SK-N-SH (cell line): ENCODE results near the gene TMPRSS12. TPM values are rescaled to one million over a fixed set of nuclear protein-coding genes. Genes with fewer than 3 reads are reported as not detected.

Experiments used
- CTCF ChIA-PET: fragments of 300-600, 350-600 bp; formaldehyde crosslinking; extraction: SDS; loops from one replicate; lab custom pipeline; 2021; lab: Yijun Ruan, JAX
- POLR2A ChIA-PET: fragments of 350-600 bp; sonication (Branson Sonifier 250); formaldehyde crosslinking; extraction: SDS; loops from one replicate; lab custom pipeline; 2020; ENCODE audit warnings: antibody characterized with exemption, inconsistent platforms; lab: Yijun Ruan, JAX
- DNase-seq: peaks from one replicate; pipeline ENCODE4 v3.0.0; 2012
- H2AFZ ChIP-seq: fragments of 200-600 bp; sonication (generic); 2 replicates; pipeline ENCODE4 v1.8.1; 2016; ENCODE audit warnings: antibody characterized with exemption, mild to moderate bottlenecking, low read depth
- H3F3A ChIP-seq: fragments of 200-600 bp; sonication (generic); replicated peaks from 2 replicates; pipeline ENCODE3; 2016; ENCODE audit warnings: antibody characterized with exemption, mild to moderate bottlenecking; ENCODE audit not compliant: insufficient read depth
- H3K27ac ChIP-seq, 2 experiments: fragments of 200-500 bp in 1 of 2; fragments of 200-600 bp in 1 of 2; sonication (Bioruptor generic) in 1 of 2; sonication (generic), shearing (Covaris generic) in 1 of 2; 2 replicates each; pipeline versions ENCODE4 v1.5.1 to v1.6.1; 2014 to 2016; ENCODE audit warnings: low read depth in 2 of 2, inconsistent platforms in 1 of 2, low read length in 1 of 2, mild to moderate bottlenecking in 1 of 2, mixed read lengths in 1 of 2
- H3K27me3 ChIP-seq: fragments of 200-600 bp; sonication (generic), shearing (Covaris generic); 2 replicates; pipeline ENCODE4 v1.6.1; 2016; ENCODE audit warnings: mixed run types; ENCODE audit not compliant: insufficient read depth
- H3K36me3 ChIP-seq, 2 experiments: fragments of 200-500 bp in 1 of 2; fragments of 200-600 bp in 1 of 2; sonication (Bioruptor generic) in 1 of 2; sonication (generic) in 1 of 2; replicated peaks in 1 of 2; 2 replicates each; pipeline versions ENCODE3 to v1.5.1; 2014 to 2016; ENCODE audit warnings: low read length in 1 of 2, mild to moderate bottlenecking in 1 of 2; ENCODE audit not compliant: insufficient read depth in 2 of 2, control insufficient read depth in 1 of 2
- H3K4me1 ChIP-seq, 2 experiments: fragments of 200-500 bp in 1 of 2; fragments of 200-600 bp in 1 of 2; sonication (Bioruptor generic) in 1 of 2; sonication (generic), shearing (Covaris generic) in 1 of 2; 2 replicates each; pipeline versions ENCODE4 v1.5.1 to v1.6.1; 2014 to 2016; ENCODE audit warnings: low read depth in 1 of 2, low read length in 1 of 2, mixed run types in 1 of 2; ENCODE audit not compliant: insufficient read depth in 2 of 2, control insufficient read depth in 1 of 2
- H3K4me2 ChIP-seq: fragments of 200-600 bp; sonication (generic), shearing (Covaris generic); 2 replicates; pipeline ENCODE4 v1.6.1; 2017; ENCODE audit warnings: mixed run types
- H3K4me3 ChIP-seq, 2 experiments: fragments of 200-500 bp in 1 of 2; fragments of 200-600 bp in 1 of 2; sonication (Bioruptor generic) in 1 of 2; sonication (generic), shearing (Covaris generic) in 1 of 2; 2 replicates each; pipeline versions ENCODE4 v1.5.1 to v1.8.1; 2014 to 2016; ENCODE audit warnings: low read depth in 2 of 2, inconsistent platforms in 1 of 2, low read length in 1 of 2, mild to moderate bottlenecking in 1 of 2, mixed read lengths in 1 of 2, moderate library complexity in 1 of 2
- H3K79me2 ChIP-seq: fragments of 200-600 bp; sonication (generic); 2 replicates; pipeline ENCODE4 v1.8.1; 2017; ENCODE audit warnings: mild to moderate bottlenecking; ENCODE audit not compliant: insufficient read depth
- H3K9ac ChIP-seq: fragments of 200-600 bp; sonication (generic); 2 replicates; pipeline ENCODE4 v1.6.1; 2017; ENCODE audit warnings: mixed run types
- H3K9me2 ChIP-seq: fragments of 200-600 bp; sonication (generic); 2 replicates; pipeline ENCODE4 v1.6.1; 2017; ENCODE audit warnings: mixed run types
- H3K9me3 ChIP-seq: fragments of 200-600 bp; sonication (generic); 2 replicates; pipeline ENCODE4 v1.6.1; 2017; ENCODE audit warnings: mixed run types, mild to moderate bottlenecking, moderate library complexity
- H4K20me1 ChIP-seq: fragments of 200-600 bp; sonication (generic); 2 replicates; pipeline ENCODE4 v1.6.1; 2017; ENCODE audit warnings: mild to moderate bottlenecking, mixed run types; ENCODE audit not compliant: insufficient read depth
- EP300 ChIP-seq, 2 experiments: IDR thresholded peaks; 2 replicates each; pipeline versions ENCODE4 v1.4.0 to v1.6.1; 2012; ENCODE audit warnings: borderline replicate concordance in 1 of 2, low read depth in 1 of 2, low read length in 1 of 2
- FOSL2 ChIP-seq: IDR thresholded peaks from 2 replicates; pipeline ENCODE4 v1.4.0; 2012; ENCODE audit warnings: low read depth, mild to moderate bottlenecking, moderate library complexity, borderline replicate concordance
- FOXM1 ChIP-seq: IDR thresholded peaks from 2 replicates; pipeline ENCODE4 v1.4.0; 2012; ENCODE audit warnings: low read depth, mild to moderate bottlenecking
- GABPA ChIP-seq: IDR thresholded peaks from 2 replicates; pipeline ENCODE4 v1.4.0; 2012; ENCODE audit warnings: low read depth, mild to moderate bottlenecking
- GATA2 ChIP-seq: sonication (generic); formaldehyde crosslinking; IDR thresholded peaks from 2 replicates; pipeline ENCODE4 v1.5.0; 2020; ENCODE audit warnings: mild to moderate bottlenecking, missing genetic modification reagents
- MXI1 ChIP-seq: IDR thresholded peaks from 2 replicates; pipeline ENCODE4 v1.6.1; 2012; ENCODE audit warnings: mild to moderate bottlenecking, low read depth, low read length, improper control_type of control experiment
- RFX5 ChIP-seq: IDR thresholded peaks from 2 replicates; pipeline ENCODE4 v1.6.1; 2012; ENCODE audit warnings: mild to moderate bottlenecking, improper control_type of control experiment, low read length
- WGBS: methylation state at CpG from one replicate; pipeline ENCODE4 v1.1.6; 2017; ENCODE audit warnings: low lambda C conversion rate; 5-methylcytosine and 5-hydroxymethylcytosine counted together
- polyA plus RNA-seq, 3 experiments: library from polyadenylated mRNA; depleted of rRNA; stranded (reverse); fragments of >200 nt; gene quantifications; 2 replicates each; pipeline ENCODE4 v1.2.3, GENCODE V29; 2012
- TF ChIP-seq, protein P1 (sequence below): IDR thresholded peaks from 2 replicates; pipeline ENCODE4 v1.4.0; 2012; ENCODE audit warnings: low read depth
- TF ChIP-seq, protein P2 (sequence below): IDR thresholded peaks from 2 replicates; pipeline ENCODE4 v1.4.0; 2012; ENCODE audit warnings: low read depth, borderline replicate concordance
- TF ChIP-seq, protein P3 (sequence below): IDR thresholded peaks from 2 replicates; pipeline ENCODE4 v1.4.0; 2012; ENCODE audit warnings: low read depth, borderline replicate concordance
- TF ChIP-seq, protein P4 (sequence below): IDR thresholded peaks from 2 replicates; pipeline ENCODE4; 2012
- TF ChIP-seq, protein P5 (sequence below): fragments of 150-350 bp; IDR thresholded peaks from 2 replicates; pipeline ENCODE4 v1.6.1; 2016; ENCODE audit warnings: mild to moderate bottlenecking, low read depth, low read length
- TF ChIP-seq, protein P6 (sequence below): fragments of 150-350 bp; IDR thresholded peaks from 2 replicates; pipeline ENCODE4 v1.6.1; 2017; ENCODE audit warnings: antibody characterized with exemption, low read length, low read depth, borderline replicate concordance

Gene TMPRSS12
- polyA plus RNA-seq, 1 of the 3 experiments (the other 2 are of a cell fraction), result not detected

DNA sequence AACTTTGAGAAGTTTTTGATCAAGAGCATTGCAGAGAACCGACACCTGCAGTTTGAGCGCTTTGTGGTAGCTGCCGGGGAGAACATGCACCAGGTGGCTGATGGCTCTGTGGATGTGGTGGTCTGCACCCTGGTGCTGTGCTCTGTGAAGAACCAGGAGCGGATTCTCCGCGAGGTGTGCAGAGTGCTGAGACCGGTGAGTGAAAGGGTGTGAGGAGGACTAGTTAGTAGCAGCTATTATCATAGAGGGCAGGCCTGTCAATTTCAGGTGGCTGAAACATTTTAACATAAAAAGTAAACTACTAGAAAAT, 82.6 kb downstream of the TMPRSS12 start:
- 32% methylated on average over 7 of the region's 7 CpGs for WGBS
- peak overlapping the region in 1 of 2 experiments; percentile 96; a peak in 2 of 4 replicates for H3K27ac ChIP-seq
- H3K4me2 ChIP-seq, result peak overlapping the region; percentile 81
- no peak for DNase-seq
- H3K27me3 ChIP-seq, result no peaks in the 10 kb centered on the region
- peaks cover 3% of the 10 kb centered on the region for H3F3A ChIP-seq
- peak overlapping the region; percentile 96 for H2AFZ ChIP-seq
- peak overlapping the region; percentile 59 to 60 for H3K4me3 ChIP-seq
- H3K9me2 ChIP-seq, result no peaks in the 10 kb centered on the region
- H3K36me3 ChIP-seq, result no peaks in the 10 kb centered on the region
- no peaks in the 10 kb centered on the region for H4K20me1 ChIP-seq
- CTCF ChIA-PET, result interaction anchor here (0.9 to 2.6 kb wide), 4 partner anchors 42 to 160 kb away, joined by 3 to 17 read pairs (median 5); no protein-coding TSS in a partner anchor
- H3K4me1 ChIP-seq, result peaks cover 11 to 31% of the 10 kb centered on the region in 2 experiments
- no peaks in the 10 kb centered on the region for H3K9me3 ChIP-seq
- TF ChIP-seq MXI1 (no peak), EP300 (IDR thresholded peaks at IDR 0.05; ENCODE audit: borderline replicate concordance in 1 of 2, low read depth in 1 of 2, low read length in 1 of 2) (no peak), GATA2 (no peak), FOXM1 (no peak), GABPA (no peak), FOSL2 (no peak), RFX5 (no peak)
- TF ChIP-seq, protein P1, sequence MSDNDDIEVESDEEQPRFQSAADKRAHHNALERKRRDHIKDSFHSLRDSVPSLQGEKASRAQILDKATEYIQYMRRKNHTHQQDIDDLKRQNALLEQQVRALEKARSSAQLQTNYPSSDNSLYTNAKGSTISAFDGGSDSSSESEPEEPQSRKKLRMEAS, result no peak
- TF ChIP-seq, protein P2, sequence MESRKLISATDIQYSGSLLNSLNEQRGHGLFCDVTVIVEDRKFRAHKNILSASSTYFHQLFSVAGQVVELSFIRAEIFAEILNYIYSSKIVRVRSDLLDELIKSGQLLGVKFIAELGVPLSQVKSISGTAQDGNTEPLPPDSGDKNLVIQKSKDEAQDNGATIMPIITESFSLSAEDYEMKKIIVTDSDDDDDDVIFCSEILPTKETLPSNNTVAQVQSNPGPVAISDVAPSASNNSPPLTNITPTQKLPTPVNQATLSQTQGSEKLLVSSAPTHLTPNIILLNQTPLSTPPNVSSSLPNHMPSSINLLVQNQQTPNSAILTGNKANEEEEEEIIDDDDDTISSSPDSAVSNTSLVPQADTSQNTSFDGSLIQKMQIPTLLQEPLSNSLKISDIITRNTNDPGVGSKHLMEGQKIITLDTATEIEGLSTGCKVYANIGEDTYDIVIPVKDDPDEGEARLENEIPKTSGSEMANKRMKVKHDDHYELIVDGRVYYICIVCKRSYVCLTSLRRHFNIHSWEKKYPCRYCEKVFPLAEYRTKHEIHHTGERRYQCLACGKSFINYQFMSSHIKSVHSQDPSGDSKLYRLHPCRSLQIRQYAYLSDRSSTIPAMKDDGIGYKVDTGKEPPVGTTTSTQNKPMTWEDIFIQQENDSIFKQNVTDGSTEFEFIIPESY, result no peak
- TF ChIP-seq, protein P3, sequence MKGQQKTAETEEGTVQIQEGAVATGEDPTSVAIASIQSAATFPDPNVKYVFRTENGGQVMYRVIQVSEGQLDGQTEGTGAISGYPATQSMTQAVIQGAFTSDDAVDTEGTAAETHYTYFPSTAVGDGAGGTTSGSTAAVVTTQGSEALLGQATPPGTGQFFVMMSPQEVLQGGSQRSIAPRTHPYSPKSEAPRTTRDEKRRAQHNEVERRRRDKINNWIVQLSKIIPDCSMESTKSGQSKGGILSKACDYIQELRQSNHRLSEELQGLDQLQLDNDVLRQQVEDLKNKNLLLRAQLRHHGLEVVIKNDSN, result no peak
- TF ChIP-seq, protein P4, sequence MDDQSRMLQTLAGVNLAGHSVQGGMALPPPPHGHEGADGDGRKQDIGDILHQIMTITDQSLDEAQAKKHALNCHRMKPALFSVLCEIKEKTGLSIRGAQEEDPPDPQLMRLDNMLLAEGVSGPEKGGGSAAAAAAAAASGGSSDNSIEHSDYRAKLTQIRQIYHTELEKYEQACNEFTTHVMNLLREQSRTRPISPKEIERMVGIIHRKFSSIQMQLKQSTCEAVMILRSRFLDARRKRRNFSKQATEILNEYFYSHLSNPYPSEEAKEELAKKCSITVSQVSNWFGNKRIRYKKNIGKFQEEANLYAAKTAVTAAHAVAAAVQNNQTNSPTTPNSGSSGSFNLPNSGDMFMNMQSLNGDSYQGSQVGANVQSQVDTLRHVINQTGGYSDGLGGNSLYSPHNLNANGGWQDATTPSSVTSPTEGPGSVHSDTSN, result no peak
- TF ChIP-seq, protein P5, sequence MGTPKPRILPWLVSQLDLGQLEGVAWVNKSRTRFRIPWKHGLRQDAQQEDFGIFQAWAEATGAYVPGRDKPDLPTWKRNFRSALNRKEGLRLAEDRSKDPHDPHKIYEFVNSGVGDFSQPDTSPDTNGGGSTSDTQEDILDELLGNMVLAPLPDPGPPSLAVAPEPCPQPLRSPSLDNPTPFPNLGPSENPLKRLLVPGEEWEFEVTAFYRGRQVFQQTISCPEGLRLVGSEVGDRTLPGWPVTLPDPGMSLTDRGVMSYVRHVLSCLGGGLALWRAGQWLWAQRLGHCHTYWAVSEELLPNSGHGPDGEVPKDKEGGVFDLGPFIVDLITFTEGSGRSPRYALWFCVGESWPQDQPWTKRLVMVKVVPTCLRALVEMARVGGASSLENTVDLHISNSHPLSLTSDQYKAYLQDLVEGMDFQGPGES, result no peak
- TF ChIP-seq, protein P6, sequence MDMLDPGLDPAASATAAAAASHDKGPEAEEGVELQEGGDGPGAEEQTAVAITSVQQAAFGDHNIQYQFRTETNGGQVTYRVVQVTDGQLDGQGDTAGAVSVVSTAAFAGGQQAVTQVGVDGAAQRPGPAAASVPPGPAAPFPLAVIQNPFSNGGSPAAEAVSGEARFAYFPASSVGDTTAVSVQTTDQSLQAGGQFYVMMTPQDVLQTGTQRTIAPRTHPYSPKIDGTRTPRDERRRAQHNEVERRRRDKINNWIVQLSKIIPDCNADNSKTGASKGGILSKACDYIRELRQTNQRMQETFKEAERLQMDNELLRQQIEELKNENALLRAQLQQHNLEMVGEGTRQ, result no peak
- no peak overlapping the region for H3K9ac ChIP-seq
- H3K79me2 ChIP-seq, result no peaks in the 10 kb centered on the region
- POLR2A ChIA-PET, result interaction anchor here (0.8 kb wide), 1 partner anchor 162 kb away, joined by 3 read pairs; no protein-coding TSS in a partner anchor
